Measurements from ENCODE around the gene DOCK7.
"Not testable (repeated sequence)": the region's sequence is repeated elsewhere in the genome, so short reads cannot be mapped to it uniquely, and the experiment has no call there.

DOCK7 gene, protein sequence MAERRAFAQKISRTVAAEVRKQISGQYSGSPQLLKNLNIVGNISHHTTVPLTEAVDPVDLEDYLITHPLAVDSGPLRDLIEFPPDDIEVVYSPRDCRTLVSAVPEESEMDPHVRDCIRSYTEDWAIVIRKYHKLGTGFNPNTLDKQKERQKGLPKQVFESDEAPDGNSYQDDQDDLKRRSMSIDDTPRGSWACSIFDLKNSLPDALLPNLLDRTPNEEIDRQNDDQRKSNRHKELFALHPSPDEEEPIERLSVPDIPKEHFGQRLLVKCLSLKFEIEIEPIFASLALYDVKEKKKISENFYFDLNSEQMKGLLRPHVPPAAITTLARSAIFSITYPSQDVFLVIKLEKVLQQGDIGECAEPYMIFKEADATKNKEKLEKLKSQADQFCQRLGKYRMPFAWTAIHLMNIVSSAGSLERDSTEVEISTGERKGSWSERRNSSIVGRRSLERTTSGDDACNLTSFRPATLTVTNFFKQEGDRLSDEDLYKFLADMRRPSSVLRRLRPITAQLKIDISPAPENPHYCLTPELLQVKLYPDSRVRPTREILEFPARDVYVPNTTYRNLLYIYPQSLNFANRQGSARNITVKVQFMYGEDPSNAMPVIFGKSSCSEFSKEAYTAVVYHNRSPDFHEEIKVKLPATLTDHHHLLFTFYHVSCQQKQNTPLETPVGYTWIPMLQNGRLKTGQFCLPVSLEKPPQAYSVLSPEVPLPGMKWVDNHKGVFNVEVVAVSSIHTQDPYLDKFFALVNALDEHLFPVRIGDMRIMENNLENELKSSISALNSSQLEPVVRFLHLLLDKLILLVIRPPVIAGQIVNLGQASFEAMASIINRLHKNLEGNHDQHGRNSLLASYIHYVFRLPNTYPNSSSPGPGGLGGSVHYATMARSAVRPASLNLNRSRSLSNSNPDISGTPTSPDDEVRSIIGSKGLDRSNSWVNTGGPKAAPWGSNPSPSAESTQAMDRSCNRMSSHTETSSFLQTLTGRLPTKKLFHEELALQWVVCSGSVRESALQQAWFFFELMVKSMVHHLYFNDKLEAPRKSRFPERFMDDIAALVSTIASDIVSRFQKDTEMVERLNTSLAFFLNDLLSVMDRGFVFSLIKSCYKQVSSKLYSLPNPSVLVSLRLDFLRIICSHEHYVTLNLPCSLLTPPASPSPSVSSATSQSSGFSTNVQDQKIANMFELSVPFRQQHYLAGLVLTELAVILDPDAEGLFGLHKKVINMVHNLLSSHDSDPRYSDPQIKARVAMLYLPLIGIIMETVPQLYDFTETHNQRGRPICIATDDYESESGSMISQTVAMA (N-terminal part only)

DNA sequence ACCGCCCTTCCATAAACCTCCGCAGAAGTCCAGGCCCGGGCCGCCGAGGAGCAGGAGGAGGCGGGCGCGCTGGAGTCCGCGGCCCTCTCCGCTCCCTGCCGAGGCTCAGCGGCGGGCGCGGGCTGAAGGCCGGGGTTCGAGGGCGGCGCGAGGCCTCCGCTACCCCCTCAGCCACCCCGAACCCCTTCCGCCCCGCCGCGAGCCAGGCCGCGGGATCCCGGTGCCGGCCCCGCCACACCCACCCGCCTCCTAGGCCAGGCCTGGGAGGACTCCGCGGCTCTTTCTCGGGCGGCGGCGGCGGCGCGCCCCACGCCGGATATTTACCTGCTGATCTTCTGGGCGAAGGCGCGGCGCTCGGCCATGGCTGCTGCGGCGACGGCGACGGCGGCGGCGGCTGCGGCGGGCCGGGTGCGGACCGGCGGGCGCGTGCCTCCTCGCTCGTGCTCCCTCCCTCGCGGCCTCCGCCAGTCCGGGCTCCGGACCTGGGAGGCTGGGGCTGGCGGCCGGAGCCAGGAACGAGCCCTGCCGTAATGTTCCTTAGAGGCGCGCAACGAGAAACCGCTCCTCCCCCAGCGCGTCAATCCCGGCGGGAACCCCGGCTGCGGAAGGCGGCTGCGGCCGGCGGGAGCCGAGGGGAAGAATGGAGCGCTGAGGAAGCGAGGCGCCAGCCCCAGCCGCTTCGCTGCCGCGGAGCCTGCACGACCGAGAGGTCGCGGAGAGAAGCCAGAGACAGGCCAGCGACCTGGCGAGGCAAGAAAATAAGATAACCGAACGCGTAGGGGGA, at the start of gene DOCK7:
DOCK7 (minus strand) TSS at position 484 of the 784 bp plus-strand sequence; CDS start at position 362, 122 bp downstream.
- DNase-seq (ENCODE audit: low spot score): peak; percentile 86

DNA sequence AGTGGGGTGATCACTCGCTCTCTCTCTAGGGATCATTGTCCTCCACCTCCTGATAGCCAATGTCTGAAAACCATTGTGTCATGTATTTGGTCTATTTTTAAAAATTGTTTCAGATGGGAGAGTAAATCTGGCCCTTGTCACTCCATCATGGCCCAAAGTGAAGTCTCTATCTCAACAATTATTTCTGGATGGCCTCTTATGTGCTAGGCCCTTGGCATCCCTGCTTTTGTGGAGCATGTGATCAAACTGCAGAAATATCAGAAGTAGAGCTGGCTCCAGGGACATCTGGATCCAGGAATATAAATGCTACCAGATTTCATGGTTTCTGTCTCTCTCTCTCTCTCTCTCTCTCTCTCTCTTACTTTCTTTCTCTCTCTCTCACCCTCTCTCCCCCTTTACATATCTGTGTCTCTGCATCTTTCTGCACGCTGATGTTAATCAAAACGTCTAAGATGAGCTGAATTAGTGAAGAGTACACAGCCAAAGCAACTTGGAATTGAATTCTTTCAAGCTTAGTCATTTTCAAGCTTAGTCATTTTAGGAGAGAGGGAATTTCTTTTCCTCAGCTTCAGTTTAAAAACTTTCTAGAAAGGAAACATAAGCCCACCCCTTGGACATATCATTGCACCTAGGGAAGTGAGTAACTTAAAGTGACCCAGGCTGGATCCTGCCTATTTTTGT, 47.4 kb upstream of the DOCK7 start:
- peak; percentile 62 for DNase-seq (ENCODE audit: low spot score)

DNA sequence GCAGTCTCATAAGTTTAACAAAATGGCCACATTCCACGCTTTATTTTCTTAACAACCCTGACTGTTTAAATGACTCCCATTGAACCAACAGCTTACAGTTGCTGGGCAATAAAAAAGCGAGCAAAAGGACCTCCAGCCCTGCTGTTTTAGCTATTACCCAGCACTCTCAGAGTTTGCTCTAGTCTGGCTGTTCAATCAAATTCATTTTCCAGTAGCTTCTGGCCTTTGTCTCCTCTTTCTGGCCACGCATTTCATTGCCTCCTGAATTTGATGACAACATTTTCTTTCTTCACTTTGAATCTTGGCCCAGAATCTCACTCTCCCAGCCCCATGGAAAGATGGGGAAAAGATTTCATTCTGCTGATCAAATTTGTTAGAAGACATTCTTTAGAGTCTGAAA, 44.1 kb upstream of the DOCK7 start:
- DNase-seq (ENCODE audit: low spot score): peak; percentile 18

DNA sequence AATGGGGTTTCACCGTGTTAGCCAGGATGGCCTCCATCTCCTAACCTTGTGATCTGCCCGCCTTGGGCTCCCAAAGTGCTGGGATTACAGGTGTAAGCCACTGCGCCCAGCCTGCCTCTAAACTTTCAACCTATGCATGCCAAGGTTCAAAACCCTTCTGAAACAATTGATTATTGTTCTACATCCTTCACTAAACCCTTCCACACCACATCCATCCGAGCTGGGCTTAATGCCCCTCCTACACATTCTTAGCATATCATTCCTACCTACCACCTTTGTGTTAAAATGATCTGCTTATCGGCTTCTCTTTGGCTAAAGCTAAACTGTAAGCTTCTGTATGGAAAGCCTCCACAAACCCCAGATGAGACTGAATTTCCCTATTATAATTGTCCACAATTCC, 40.8 kb upstream of the DOCK7 start:
- no peak for DNase-seq (ENCODE audit: low spot score)

DNA sequence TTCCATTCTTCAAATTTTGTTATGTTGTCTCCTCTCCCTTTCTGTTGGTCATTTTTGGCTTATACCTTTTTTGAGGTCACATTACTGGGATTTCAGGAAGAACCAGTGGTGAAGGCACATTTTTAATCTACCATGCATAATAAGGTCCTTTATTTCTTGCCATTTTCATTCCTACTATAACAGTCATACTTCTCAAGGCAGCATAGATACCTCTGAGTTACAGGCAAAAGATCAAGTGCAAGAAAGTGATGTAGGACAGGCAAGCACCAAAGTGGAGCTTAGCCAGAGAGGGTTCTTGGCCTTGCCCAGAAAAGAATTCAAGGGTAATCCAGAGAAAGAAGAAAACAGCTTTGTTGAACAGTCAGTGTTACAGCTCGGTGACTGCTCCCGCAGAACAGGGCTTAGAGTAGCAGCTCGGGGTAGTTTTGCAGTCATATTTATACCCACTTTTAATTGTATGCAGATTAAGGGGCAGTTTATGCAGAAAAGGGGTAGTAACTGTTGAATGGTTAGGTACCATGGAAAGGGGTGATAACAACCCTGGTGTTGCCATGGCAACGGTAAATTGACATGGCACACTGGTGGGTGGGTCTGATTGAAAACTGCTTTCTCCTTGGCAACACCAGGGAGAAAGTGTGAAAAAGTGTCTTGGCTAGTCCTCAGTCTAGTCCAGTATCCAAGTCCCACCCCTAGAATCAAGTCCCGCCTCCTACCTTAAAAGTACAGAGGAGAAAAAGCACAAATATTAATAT, 39.6 kb upstream of the DOCK7 start:
- DNase-seq (ENCODE audit: low spot score): peak; percentile 28

DNA sequence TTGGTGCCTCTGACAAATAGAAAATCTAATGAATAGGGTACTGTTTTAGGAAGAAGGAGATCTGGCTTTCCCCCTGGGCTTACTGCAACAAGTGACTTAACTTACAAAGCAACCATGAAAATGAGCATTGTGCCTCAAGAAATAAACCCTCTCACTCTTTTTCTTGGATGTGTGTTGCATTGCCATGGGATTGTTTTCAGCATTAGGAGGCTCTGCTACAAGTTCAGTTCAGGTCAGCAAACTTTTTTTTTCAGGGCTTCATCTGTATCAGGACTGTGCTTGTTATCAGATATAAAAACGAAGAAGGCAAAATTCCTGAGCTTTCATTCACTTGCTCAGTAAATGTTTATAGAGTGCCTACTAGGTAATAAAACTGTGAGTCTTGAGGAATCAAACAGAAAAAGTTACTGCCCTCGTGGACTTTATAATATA, 37.8 kb upstream of the DOCK7 start:
- no peak for DNase-seq (ENCODE audit: low spot score)

DNA sequence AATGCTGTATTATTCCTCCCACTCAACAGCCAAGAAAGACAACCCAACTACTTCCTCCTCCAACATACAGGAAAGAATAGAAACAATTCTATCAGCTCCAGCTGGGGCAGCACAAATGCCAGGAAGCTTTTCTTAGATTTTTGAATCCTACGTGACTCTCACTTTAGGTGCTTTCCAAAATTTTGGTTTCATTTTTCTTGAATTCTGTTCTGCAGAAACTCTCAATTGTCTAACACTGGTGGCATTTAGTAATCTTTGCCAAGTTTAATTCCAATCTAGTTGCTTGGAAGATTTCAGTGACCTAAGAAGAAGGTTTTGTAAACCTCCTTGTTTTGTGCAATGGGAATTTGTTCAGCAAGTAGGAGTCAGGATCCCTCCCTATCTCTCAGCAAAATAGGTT, 37.1 kb upstream of the DOCK7 start:
- DNase-seq (ENCODE audit: low spot score): peak; percentile 73

DNA sequence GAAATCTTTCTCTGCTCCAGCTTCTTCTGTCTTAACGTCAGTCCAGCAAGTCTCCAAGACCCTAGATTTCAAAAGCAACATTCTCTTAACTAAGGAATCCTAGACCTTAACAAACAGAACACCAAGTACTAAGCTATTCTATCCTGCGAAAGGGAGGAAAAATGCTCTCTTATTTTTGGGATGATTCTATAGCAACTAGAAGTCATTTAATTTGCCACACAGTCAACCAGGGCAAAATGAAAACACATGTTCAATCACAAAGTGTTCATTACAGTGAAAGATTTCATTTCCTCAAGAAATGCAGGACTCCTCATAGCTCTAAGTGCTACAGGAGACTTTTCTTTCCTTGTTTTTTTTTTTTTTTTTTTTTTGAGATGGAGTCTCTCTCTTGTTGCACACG, 36.2 kb upstream of the DOCK7 start:
- peak; percentile 31 for DNase-seq (ENCODE audit: low spot score)

DNA sequence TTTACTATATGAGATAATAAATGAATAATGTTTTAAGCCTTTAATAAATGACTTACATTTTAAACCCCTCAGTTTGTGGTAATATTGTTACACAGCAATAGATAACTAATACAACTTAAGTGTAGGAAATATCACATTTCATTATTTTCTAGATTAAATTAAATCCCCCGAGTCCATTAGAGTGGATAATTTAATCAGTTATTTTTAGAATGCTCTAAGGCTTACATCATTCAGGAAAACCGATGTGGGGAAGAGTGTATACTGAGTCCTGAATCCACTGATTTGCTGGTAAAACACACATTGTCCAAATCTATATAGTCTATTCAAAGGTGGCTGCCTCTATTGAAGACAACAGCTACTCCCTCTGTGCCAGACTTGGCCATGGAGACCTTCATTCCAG, 35.7 kb upstream of the DOCK7 start:
- DNase-seq (ENCODE audit: low spot score): no peak

DNA sequence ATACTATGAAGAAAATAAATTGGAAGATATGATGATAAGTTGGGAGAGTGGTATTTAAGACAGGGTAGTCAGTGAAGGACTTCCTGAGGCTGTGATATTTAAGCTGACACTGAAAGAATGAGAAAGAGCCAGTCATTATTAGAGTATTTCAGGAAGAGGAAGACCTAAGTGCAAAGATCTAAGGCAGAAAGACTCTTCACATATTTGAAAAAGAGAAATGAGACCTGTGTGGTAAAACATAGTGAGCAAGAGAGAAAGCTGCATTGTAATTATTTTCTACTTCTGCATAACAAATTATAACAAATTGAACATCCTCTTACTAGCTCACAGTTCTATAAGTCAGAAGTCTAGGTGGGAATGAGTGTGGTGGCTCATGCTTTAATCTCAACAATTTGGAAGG, 34.6 kb upstream of the DOCK7 start:
- no peak for DNase-seq (ENCODE audit: low spot score)

DNA sequence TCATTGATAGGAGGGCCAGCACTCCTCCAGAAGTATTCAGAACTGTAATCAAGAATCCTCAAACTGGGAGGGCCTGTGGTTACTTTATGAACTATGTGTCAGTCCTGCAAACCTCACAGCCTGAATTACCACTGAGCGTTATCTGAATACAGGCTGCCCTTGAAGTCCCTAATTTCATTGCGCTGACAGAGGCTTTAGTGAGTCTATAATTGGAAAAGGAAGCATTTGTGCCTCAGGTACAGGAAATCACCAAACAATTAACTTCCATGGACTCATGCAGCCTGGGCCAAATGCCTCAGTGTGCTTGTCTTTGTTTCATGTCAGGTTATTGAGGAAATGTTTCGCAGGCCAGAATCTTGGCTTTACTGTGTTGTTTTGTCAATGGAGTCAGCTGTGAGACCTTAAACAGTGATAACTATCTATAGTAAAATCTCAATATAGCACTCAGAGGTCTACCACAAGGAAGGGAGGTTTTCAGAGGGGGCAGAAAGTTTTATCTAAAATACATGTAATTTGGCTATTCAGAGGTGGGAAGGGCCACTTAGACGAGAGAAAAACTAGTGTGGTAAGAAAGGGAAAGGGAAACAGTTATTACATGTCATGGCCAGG, 32.9 kb upstream of the DOCK7 start:
- no peak for DNase-seq (ENCODE audit: low spot score)

DNA sequence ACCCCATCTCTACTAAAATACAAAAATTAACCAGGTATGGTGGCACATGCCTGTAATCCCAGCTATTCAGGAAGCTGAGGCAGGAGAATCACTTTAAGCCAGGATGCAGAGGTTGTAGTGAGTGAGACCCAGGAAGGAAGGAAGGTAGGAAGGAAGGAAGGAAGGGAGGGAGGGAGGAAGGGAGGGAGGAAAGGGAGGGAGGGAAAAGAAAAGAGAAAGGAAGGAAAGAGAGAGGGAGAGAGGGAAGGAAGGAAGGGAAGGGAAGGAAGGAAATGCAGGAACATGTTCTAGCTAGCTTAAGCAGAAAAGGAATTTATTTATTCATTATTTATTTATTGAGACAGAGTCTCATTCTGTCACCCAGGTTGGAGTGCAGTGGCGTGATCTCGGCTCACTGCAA, 30.2 kb upstream of the DOCK7 start:
- not testable (repeated sequence) for DNase-seq (ENCODE audit: low spot score)

DNA sequence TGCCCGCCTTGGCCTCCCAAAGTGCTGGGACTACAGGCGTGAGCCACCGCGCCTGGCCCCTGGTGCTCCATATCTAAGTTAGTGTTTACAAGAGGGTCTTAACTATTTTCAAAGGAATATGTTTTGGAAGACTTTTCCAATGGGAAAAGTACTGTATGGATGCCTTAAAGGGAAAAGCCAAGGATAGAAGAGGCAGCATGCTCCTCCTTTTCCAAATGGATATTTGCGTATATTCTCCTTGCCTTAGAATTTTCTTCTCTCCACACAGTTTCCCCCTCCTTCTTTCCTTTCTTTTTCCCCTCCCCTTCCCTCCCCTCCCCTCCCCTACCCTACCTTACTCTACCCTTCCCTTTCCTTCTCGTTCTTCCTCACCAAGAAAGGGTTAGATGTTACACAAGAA, 29.3 kb upstream of the DOCK7 start:
- no peak for DNase-seq (ENCODE audit: low spot score)

DNA sequence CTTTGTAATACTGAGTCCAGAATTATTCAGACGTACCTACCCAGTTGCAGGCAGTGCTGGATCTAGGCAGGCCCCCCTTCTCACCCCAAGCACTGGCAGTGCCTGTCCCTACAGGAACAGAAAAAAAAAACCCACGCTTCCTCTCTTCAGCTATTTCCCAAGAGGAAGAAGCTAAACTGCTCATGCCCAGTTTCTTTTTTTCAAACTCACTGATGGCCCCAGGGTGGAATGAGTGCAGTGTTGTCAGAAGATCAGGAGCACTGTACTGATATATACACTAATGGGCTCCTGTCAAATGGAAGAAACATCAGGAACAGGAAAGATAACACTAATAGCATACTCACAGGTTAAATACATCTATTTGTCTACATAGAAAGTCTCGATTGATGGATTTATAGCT, 28.2 kb upstream of the DOCK7 start:
- DNase-seq (ENCODE audit: low spot score): no peak

DNA sequence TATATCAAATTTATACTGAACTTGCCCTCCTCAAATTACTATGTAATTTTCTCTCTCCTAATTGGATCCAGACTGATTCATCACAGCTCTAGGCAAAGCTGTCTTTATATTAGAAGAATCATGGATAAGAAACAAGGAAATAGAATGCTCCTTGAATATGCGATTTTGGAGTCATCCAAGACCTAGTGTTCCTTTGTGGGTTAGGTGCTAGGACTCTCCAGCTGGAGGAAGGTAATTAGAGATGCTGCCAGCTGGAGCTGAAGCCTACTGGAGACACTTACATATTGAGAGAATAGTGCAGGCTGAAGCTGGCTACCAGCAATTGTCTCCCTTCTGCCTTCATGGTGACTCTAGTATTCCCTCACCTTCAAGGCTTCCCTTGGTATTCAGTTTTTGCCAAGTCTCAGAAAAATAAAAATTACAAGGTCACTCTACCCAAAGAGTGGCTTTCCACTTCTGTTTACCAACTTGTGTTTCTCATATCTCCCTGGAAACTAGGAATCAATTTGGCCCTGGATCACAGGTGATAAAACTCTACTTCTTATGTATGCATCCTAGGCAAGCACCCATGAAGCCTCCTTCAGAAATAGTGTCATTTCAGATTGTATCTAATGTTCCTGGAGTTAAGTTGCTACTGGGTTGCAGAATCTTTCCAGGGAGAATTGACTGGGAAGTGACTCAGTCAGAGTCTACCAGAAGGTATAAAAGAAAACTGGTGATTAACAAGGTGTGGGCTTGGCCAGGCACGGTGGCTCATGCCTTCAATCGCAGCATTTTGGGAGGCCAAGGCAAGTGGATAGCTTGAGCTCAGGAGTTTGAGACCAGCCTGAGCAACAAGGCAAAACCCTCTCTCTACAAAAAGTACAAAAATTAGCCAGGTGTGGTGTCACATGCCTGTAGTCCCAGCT, 24.4 kb upstream of the DOCK7 start:
- no peak for DNase-seq (ENCODE audit: low spot score)

DNA sequence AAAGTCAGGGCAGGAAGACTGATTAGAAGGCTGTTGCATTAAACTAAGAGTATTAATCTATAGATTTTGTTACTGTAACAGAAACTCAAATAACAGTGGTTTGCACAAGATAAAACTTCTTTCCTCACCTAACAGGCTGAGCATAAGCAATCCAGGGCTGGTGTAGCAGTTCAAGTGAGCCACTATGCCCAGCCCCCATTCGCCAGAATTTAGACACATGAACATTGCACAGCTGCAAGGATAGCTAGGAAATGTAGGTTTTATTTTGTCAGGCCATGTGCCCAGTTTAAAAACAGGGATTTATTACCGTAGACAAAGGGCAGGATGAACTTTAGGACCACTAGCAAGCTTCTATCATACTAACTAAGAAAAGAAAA, 19.5 kb upstream of the DOCK7 start:
- no peak for DNase-seq (ENCODE audit: low spot score)

DNA sequence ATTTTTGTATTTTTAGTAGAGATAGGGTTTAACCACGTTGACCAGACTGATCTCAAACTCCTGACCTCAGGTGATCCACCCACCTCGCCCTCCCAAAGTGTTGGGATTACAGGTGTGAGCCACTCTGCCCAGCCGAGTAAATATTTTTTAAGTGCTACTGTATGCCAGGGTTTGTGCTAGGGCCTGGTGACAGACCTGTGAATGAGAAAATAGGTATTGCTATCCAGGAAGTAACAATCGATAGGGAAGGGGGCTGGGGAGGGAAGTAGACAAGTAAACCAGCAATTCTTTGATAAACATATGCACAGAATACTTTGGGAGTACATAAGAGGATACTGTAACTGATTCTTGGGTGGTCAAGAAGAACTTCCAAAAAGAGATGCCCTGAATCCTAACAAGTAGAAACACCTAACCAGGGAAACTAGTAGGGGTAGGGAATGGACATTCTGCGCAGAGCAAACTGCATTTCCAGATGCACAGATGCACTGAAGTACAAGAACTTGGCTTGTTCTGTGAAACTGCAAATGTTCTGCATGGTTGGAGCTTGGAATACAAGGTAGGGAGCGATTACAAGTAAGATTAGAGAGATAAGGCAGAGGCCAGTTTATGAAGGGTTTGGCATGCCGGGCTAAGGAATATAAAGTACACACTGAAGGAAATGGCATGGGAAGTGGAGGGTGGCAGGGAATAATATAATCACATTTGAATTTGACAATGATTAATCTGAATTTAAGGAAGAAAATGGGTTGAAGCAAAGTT, 19.0 kb upstream of the DOCK7 start:
- DNase-seq (ENCODE audit: low spot score): no peak

DNA sequence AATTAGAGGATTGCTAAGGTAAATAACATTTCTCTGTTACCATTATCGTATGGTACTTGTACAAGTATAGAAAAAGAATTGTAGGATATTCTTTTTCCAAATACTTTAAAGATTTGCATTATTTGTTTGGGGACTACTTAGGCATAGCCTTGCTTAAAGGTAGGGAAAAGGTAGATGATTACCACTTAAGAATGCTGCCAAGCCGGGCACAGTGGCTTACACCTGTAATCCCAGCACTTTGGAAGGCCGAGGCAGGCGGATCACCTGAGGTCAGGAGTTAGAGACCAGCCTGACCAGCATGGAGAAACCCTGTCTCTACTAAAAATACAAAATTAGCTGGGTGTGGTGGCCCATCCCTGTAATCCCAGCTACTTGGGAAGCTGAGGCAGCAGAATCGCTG, 10.0 kb upstream of the DOCK7 start:
- DNase-seq (ENCODE audit: low spot score): not testable (repeated sequence)

Measured in AG08395 (cell line).